Neural progenitor cell (in vitro differentiated cells): ENCODE data around the gene MDGA2. TPM values are rescaled to one million over a fixed set of nuclear protein-coding genes. Genes with fewer than 3 reads are reported as not detected.

Experiments used
- DNase-seq: peaks from one replicate; pipeline ENCODE4 v3.0.0-alpha.2; 2016; ENCODE audit warnings: low spot score
- H2AFZ ChIP-seq: fragments of 200-600 bp; sonication (generic); replicated peaks from 2 replicates; pipeline ENCODE4 v1.6.1; 2016; ENCODE audit warnings: antibody characterized with exemption
- H3F3A ChIP-seq: fragments of 200-600 bp; sonication (generic); 2 replicates; pipeline ENCODE4 v1.6.1; 2016; ENCODE audit warnings: antibody characterized with exemption, low read depth
- H3K27ac ChIP-seq: fragments of 200-600 bp; sonication (generic); 2 replicates; pipeline ENCODE4 v1.5.1; 2016; ENCODE audit warnings: mild to moderate bottlenecking
- H3K27me3 ChIP-seq: fragments of 200-600 bp; sonication (generic); 2 replicates; pipeline ENCODE4 v1.6.1; 2016; ENCODE audit warnings: mild to moderate bottlenecking, moderate library complexity
- H3K36me3 ChIP-seq: fragments of 200-600 bp; sonication (generic); 2 replicates; pipeline ENCODE4 v1.5.1; 2016
- H3K4me1 ChIP-seq: fragments of 200-600 bp; sonication (generic); 2 replicates; pipeline ENCODE4 v1.6.1; 2016; ENCODE audit warnings: mixed run types
- H3K4me2 ChIP-seq: fragments of 200-600 bp; sonication (generic); 2 replicates; pipeline ENCODE4 v1.6.1; 2016
- H3K4me3 ChIP-seq: fragments of 200-600 bp; sonication (generic); 2 replicates; pipeline ENCODE4 v1.5.1; 2016
- H3K79me2 ChIP-seq: fragments of 200-600 bp; sonication (generic); 2 replicates; pipeline ENCODE4 v1.6.1; 2016; ENCODE audit warnings: low read depth
- H3K9ac ChIP-seq: fragments of 200-600 bp; sonication (generic); 2 replicates; pipeline ENCODE4 v1.6.1; 2016
- H3K9me3 ChIP-seq: fragments of 200-600 bp; sonication (generic); 2 replicates; pipeline ENCODE4 v1.5.1; 2016; ENCODE audit warnings: low read depth
- H4K20me1 ChIP-seq: fragments of 200-600 bp; sonication (generic); 2 replicates; pipeline ENCODE4 v1.6.1; 2016; ENCODE audit warnings: low read depth
- H3K27ac Mint-ChIP-seq: 3 replicates; pipeline ENCODE4 v1.8.0; 2021; ENCODE audit warnings: mixed read lengths
- H3K27me3 Mint-ChIP-seq: 2 replicates; pipeline ENCODE4 v1.8.0; 2022; ENCODE audit warnings: low read depth, mild to moderate bottlenecking, inconsistent platforms, moderate library complexity, mixed read lengths; ENCODE audit not compliant: insufficient read depth
- H3K36me3 Mint-ChIP-seq: 3 replicates; pipeline ENCODE4 v1.8.0; 2021; ENCODE audit warnings: mixed read lengths
- H3K4me1 Mint-ChIP-seq: 3 replicates; pipeline ENCODE4 v1.8.0; 2021; ENCODE audit warnings: mixed read lengths
- H3K4me3 Mint-ChIP-seq: 3 replicates; pipeline ENCODE4 v1.8.0; 2021; ENCODE audit warnings: mild to moderate bottlenecking, moderate library complexity, mixed read lengths
- H3K9me3 Mint-ChIP-seq: 3 replicates; pipeline ENCODE4 v1.8.0; 2020; ENCODE audit warnings: mixed read lengths
- EZH2 ChIP-seq: fragments of 200-600 bp; sonication (generic); IDR thresholded peaks from 2 replicates; pipeline ENCODE4 v1.6.1; 2017; ENCODE audit warnings: antibody characterized with exemption, mild to moderate bottlenecking, moderate library complexity
- EZH2phosphoT487 ChIP-seq: fragments of 200-600 bp; sonication (generic); IDR thresholded peaks from 2 replicates; pipeline ENCODE4 v1.6.1; 2017; ENCODE audit warnings: antibody characterized with exemption
- total RNA-seq: library from RNA; depleted of rRNA; stranded (reverse); fragments of >200 nt; gene quantifications from 2 replicates; pipeline ENCODE4 v1.2.3, GENCODE V29; 2015; ENCODE audit warnings: low replicate concordance
- TF ChIP-seq, protein P1 (sequence below): fragments of 200-600 bp; sonication (generic); IDR thresholded peaks from 2 replicates; pipeline ENCODE4 v1.5.1; 2017; ENCODE audit warnings: antibody characterized with exemption, mild to moderate bottlenecking

Gene MDGA2
- total RNA-seq, 1 donor from 2014 or later = 1.0 TPM

GRCh38 chr14:47435331-47435965, 240.0 kb downstream of the MDGA2 start:
- Mint-ChIP-seq H3K27ac (no peak overlapping the region), H3K4me1 (peaks cover 7% of the 10 kb centered on the region), H3K4me3 (no peak overlapping the region), H3K27me3 (no peaks in the 10 kb centered on the region), H3K9me3 (no peaks in the 10 kb centered on the region), H3K36me3 (no peaks in the 10 kb centered on the region)
- H3K9ac ChIP-seq = no peak overlapping the region
- DNase-seq = no peak
- H3K79me2 ChIP-seq = no peaks in the 10 kb centered on the region
- no peaks in the 10 kb centered on the region for H3K9me3 ChIP-seq
- no peak overlapping the region for H3K4me2 ChIP-seq
- TF ChIP-seq EZH2phosphoT487 = no peak
- no peak for TF ChIP-seq EZH2
- TF ChIP-seq, protein P1, sequence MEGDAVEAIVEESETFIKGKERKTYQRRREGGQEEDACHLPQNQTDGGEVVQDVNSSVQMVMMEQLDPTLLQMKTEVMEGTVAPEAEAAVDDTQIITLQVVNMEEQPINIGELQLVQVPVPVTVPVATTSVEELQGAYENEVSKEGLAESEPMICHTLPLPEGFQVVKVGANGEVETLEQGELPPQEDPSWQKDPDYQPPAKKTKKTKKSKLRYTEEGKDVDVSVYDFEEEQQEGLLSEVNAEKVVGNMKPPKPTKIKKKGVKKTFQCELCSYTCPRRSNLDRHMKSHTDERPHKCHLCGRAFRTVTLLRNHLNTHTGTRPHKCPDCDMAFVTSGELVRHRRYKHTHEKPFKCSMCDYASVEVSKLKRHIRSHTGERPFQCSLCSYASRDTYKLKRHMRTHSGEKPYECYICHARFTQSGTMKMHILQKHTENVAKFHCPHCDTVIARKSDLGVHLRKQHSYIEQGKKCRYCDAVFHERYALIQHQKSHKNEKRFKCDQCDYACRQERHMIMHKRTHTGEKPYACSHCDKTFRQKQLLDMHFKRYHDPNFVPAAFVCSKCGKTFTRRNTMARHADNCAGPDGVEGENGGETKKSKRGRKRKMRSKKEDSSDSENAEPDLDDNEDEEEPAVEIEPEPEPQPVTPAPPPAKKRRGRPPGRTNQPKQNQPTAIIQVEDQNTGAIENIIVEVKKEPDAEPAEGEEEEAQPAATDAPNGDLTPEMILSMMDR = no peak
- H3K27me3 ChIP-seq = no peaks in the 10 kb centered on the region
- H3K36me3 ChIP-seq = no peaks in the 10 kb centered on the region
- no peak overlapping the region for H3K27ac ChIP-seq
- no peak overlapping the region for H3K4me3 ChIP-seq
- H4K20me1 ChIP-seq = no peaks in the 10 kb centered on the region
- H2AFZ ChIP-seq = peak overlapping the region; percentile 29
- no peaks in the 10 kb centered on the region for H3F3A ChIP-seq
- H3K4me1 ChIP-seq = no peaks in the 10 kb centered on the region

DNA sequence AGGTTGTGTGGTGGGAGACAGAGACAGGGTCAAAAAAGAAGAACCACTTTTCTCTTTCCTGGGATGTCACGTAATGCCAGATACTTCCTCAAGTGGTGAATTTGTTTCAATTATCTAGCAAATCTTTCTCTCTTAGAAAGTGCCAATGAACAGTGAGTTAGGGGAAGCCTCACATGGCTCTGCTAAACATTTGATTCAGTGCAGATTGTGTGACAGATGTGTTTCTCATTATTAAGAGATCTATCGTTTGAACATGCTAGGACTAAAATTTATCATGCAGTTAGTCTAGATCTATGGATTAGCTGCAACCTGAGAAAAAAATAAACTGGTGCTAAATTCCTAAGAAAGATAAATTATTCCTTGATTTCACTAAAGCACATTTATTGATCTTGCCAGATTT, 247.8 kb downstream of the MDGA2 start:
- Histone ChIP-seq H2AFZ (peak overlapping the region; percentile 90), H3K79me2 (no peaks in the 10 kb centered on the region), H3K27me3 (no peaks in the 10 kb centered on the region), H3K4me2 (no peak overlapping the region), H3K4me1 (peaks cover 7% of the 10 kb centered on the region), H3K27ac (peak overlapping the region; percentile 37), H3K9ac (no peak overlapping the region), H4K20me1 (no peaks in the 10 kb centered on the region), H3F3A (no peaks in the 10 kb centered on the region), H3K36me3 (no peaks in the 10 kb centered on the region), H3K9me3 (no peaks in the 10 kb centered on the region), H3K4me3 (no peak overlapping the region)
- no peak overlapping the region for H3K27ac Mint-ChIP-seq
- no peak for DNase-seq
- TF ChIP-seq, protein P1 = no peak
- no peak for TF ChIP-seq EZH2
- TF ChIP-seq EZH2phosphoT487 = no peak
- no peaks in the 10 kb centered on the region for H3K36me3 Mint-ChIP-seq
- peaks cover 12% of the 10 kb centered on the region for H3K4me1 Mint-ChIP-seq
- H3K27me3 Mint-ChIP-seq = no peaks in the 10 kb centered on the region
- no peak overlapping the region for H3K4me3 Mint-ChIP-seq
- H3K9me3 Mint-ChIP-seq = no peaks in the 10 kb centered on the region

DNA sequence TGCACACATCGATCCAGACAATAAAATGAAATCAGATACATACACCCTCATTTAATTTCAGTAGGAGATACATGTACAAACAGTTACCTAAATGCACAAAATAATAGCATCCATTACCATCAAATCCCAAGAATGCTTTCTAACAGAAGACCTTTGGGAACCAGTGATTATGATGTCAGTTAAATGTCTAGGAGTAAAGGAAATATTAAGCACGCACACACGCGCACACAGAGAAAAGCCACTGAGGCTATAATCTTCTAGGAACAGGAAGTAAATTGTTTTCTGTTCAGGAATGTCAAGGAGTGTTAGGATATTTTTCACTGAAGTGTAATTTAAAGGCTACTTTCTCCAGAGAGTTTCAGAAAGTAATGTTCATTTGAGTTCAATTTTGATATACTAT, 250.1 kb downstream of the MDGA2 start:
- H3K4me2 ChIP-seq = no peak overlapping the region
- H3K36me3 ChIP-seq = no peaks in the 10 kb centered on the region
- peaks cover 30% of the 10 kb centered on the region for H3K4me1 ChIP-seq
- Mint-ChIP-seq H3K9me3 (peaks cover 3% of the 10 kb centered on the region), H3K27ac (no peak overlapping the region), H3K36me3 (no peaks in the 10 kb centered on the region), H3K4me3 (no peak overlapping the region), H3K4me1 (peaks cover 29% of the 10 kb centered on the region), H3K27me3 (no peaks in the 10 kb centered on the region)
- DNase-seq = no peak
- TF ChIP-seq EZH2phosphoT487 = no peak
- TF ChIP-seq, protein P1 = no peak
- H3K4me3 ChIP-seq = no peak overlapping the region
- H2AFZ ChIP-seq = no peak overlapping the region
- H3K9ac ChIP-seq = no peak overlapping the region
- no peaks in the 10 kb centered on the region for H3K27me3 ChIP-seq
- H3K79me2 ChIP-seq = no peaks in the 10 kb centered on the region
- H3K27ac ChIP-seq = no peak overlapping the region
- no peaks in the 10 kb centered on the region for H3F3A ChIP-seq
- H3K9me3 ChIP-seq = no peaks in the 10 kb centered on the region
- no peaks in the 10 kb centered on the region for H4K20me1 ChIP-seq
